ENCODE data around the gene ZNF417.
"Not testable (repeated sequence)": the region's sequence is repeated elsewhere in the genome, so short reads cannot be mapped to it uniquely, and the experiment has no call there.

The ZNF417 gene

DNA sequence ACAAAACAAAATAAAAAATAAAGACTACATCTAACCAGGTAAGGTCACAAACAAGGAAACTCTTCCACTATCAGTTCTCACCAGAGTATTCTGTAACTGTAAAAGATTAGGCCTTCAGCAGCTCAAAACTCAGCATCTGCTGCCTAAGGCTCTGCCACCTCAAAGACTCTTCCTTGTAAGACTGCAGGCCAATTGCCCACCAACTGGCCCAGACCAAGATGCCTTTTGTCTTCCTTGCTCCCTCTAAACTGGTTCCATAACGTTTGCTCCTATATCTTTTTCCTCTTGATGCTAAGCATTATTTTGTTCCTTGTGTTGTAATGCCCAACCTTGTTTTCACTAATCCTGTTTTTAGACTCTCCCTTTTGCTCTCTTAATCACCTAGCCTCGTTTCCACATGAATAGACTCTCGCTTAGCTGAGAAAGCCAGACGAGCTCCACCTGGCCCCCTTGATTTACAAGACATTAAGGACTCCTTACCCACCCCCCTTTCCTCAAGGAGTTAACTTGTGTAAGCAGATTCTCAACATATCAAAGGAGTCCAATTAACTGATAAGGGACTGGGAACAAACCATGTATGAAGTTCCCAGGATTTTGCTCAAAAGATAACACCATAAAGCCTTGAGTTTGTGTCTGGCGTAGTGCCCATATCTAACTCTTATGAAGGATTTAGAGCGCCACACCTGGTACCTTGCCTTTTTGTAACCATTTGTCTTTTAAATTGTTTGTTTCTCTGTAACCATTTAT is 29.0 kb downstream of the ZNF417 start:
- DNase-seq: no peak

DNA sequence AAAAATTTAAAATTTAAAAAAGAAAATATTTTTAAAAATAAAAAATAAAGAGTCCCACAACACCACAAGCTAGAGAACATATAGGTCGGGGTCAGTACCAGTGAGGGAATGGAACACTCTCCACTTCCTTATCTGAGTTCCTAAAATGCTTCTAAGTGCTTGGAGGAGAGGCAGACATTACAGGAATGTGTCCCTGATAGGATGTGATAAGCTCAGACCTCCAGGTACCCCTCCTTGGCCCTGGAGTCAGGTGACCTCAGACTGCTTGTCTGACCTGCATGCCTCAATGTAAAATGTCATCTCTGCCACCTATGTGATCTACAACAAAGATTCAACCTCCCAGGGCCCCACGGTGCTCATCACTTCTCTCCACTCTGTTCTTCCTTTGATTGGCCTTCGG is 30.3 kb downstream of the ZNF417 start:
- no peak for DNase-seq

DNA sequence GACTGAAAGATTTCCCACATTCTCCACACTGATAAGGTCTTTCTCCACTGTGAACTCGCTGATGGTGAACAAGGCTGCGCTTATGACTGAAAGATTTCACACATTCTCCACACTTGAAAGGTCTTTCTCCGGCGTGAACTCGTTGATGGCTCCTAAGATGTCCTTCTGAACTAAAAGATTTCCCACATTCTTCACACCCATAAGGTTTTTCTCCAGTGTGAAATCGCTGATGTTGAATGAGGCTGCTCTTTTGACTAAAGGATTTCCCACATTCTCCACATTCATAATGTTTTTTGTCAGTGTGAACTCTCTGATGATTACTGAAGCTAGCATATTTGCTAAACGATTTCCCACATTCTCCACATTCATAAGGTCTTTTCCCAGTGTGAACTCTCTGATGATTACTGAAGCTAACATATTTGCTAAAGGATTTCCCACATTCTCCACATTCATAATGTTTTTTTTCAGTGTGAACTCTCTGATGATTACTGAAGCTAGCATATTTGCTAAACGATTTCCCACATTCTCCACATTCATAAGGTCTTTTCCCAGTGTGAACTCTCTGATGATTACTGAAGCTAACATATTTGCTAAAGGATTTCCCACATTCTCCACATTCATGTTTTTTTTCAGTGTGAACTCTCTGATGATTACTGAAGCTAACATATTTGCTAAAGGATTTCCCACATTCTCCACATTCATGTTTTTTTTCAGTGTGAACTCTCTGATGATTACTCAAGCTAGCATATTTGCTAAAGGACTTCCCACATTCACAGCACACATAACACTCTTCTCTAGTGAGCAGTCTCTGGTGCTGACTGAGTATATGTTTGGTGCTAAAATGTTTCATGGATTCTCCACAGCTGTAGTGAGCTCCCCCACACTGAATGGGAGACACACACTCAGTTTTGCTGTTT is 42.3 kb downstream of the ZNF417 start:
- DNase-seq: not testable (repeated sequence)

DNA sequence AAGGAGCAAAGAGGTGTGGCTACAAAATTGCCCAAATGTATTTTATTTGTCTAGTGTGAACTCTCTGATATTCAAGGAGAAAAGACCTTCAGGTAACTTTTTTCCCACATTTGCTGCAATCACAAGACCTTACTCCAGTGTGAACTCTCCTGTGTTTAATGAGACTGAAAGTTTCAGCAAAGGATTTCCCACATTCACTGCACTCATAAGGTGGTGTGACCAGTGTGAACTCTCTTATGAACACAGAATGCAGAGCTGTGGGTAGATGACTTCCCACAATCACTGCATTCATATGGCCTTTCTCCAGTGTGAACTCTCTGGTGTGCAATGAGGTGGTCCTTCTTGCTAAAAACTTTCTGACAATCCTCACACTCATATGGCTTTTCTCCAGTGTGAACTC is 43.9 kb downstream of the ZNF417 start:
- DNase-seq: no peak

DNA sequence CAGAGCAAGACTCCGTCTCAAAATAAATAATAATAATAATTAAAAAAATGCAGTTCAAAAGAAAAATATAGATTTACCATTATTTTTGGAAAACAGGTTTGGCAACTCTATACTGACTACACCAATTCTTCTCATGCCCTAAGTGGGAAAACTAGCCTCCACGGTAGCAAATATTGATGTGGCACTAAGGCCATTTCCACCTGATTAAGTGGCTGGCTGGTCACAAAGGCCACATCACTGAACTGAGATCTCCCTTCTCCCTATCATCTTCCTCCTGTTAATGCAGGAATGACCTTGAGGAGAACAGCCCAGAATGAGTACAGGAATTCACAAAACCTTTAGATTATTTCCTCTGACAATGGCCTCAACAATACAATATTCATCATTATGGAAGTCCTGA is 46.2 kb downstream of the ZNF417 start:
- no peak for DNase-seq

DNA sequence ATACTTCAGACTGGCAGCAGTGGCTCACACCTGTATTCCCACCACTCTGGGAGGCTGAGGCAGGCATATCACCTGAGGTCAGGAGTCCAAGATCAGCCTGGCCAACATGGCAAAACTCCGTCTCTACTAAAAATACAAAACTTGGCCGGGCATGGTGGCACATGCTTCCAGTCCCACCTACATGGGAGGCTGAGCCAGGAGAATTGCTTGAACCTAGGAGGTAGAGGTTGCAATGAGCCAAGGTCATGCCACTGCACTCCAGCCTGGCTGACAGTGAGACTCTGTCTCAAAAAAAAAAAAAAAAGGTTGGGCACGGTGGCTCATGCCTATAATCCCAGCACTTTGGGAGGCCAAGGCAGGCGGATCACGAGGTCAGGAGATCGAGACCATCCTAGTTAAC is 46.7 kb downstream of the ZNF417 start:
- not testable (repeated sequence) for DNase-seq

DNA sequence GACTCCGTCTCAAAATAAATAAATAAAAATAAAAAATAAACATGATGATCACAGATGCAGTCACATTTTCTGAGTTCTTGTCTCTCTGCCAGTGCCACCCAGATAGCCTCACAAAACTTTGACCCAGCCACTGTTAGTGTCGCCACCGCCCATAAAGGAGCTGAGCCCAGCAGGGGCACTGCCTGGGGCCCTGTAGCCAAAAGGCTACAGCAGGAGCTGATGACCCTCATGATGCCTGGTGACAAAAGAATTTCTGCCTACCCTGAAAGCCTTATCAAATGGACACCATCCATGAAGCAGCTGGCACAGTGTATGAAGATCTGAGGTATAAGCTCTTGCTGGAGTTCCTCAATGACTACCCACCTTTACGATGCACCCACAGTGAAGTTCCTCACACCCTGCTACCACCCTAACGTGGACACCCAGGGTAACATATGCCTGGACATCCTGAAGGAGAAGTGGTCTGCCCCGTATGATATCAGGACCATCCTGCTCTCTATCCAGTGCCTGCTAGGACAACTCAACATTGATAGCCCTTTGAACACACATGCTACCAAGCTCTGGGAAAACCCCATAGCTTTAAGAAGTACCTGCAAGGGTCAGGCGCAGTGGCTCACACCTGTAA is 48.4 kb downstream of the ZNF417 start:
- DNase-seq: no peak

Measured in retina (tissue), 1 donor.